Sigmoid colon (tissue), 3 donors: ENCODE measurements around the gene MARCHF5.

ENCODE experiments used
- POLR2A ChIP-seq, 2 donors: fragments of 450-650 bp; IDR thresholded peaks; one replicate each; pipeline ENCODE4 v1.6.1; 2016; ENCODE audit warnings: antibody characterized with exemption in 2 of 2, mild to moderate bottlenecking in 2 of 2, moderate library complexity in 2 of 2
- TF ChIP-seq, protein P1 (sequence below), 4 experiments: fragments of 450-650 bp in 3 of 4; fragments of 200-600 bp in 1 of 4; IDR thresholded peaks; one replicate each; pipeline ENCODE4 v1.5.1; 2016 to 2019; ENCODE audit warnings: antibody characterized with exemption in 4 of 4, mild to moderate bottlenecking in 3 of 4, moderate library complexity in 2 of 4

DNA sequence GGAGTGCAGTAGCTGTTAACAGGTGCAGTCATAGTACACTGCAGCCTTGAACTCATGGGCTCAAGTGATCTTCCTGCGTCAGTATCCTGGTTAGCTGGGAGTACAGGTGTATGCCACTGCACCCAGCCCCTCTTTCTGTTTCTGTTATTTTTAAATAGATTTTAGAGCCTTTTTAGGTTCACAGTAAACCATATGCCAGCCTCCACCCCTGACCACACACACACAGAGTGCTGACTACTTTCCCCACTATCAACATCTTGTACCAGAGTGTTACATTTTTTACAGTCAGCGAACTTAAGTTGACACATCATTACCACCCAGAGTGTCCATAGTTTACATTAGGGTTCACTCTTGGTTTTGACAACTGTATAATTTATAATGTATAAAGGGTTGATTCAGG, 32.1 kb downstream of the MARCHF5 start:
- TF ChIP-seq, protein P1, sequence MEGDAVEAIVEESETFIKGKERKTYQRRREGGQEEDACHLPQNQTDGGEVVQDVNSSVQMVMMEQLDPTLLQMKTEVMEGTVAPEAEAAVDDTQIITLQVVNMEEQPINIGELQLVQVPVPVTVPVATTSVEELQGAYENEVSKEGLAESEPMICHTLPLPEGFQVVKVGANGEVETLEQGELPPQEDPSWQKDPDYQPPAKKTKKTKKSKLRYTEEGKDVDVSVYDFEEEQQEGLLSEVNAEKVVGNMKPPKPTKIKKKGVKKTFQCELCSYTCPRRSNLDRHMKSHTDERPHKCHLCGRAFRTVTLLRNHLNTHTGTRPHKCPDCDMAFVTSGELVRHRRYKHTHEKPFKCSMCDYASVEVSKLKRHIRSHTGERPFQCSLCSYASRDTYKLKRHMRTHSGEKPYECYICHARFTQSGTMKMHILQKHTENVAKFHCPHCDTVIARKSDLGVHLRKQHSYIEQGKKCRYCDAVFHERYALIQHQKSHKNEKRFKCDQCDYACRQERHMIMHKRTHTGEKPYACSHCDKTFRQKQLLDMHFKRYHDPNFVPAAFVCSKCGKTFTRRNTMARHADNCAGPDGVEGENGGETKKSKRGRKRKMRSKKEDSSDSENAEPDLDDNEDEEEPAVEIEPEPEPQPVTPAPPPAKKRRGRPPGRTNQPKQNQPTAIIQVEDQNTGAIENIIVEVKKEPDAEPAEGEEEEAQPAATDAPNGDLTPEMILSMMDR (IDR thresholded peaks at IDR 0.05) = no peak
- no peak for TF ChIP-seq POLR2A (IDR thresholded peaks at IDR 0.05)
